Mesothelial cell of epicardium (in vitro differentiated cells): ENCODE results near the gene CD58. TPM values are rescaled to one million over a fixed set of nuclear protein-coding genes. Genes with fewer than 3 reads are reported as not detected.

ENCODE experiments used
- DNase-seq, 2 experiments: peaks; one replicate each; pipeline ENCODE4 v3.0.0; 2021; ENCODE audit warnings: low spot score in 2 of 2; ENCODE audit not compliant: unreplicated experiment in 2 of 2
- H3K27ac Mint-ChIP-seq: 2 replicates; pipeline ENCODE4 v1.8.0; 2021; ENCODE audit warnings: mixed read lengths
- H3K27me3 Mint-ChIP-seq: 2 replicates; pipeline ENCODE4 v1.8.0; 2021; ENCODE audit warnings: low read depth, mixed read lengths
- H3K36me3 Mint-ChIP-seq: 2 replicates; pipeline ENCODE4 v1.8.0; 2021; ENCODE audit warnings: mixed read lengths
- H3K4me1 Mint-ChIP-seq: 2 replicates; pipeline ENCODE4 v1.8.0; 2021; ENCODE audit warnings: mixed read lengths
- H3K4me3 Mint-ChIP-seq: 2 replicates; pipeline ENCODE4 v1.8.0; 2021; ENCODE audit warnings: mild to moderate bottlenecking, moderate library complexity, mixed read lengths
- H3K9me3 Mint-ChIP-seq: 2 replicates; pipeline ENCODE4 v1.8.0; 2021; ENCODE audit warnings: mixed read lengths
- total RNA-seq: library from RNA; stranded (reverse); gene quantifications from 3 replicates; pipeline ENCODE4 v1.2.1, GENCODE V29; 2021
- TF ChIP-seq, protein P1 (sequence below): fragments of 200-600 bp; sonication (generic); IDR thresholded peaks from one replicate; pipeline ENCODE4 v1.5.0; 2021; ENCODE audit warnings: antibody characterized with exemption; ENCODE audit not compliant: unreplicated experiment

CD58 gene
- total RNA-seq, 1 donor from 2014 or later: 6.6 TPM

DNA sequence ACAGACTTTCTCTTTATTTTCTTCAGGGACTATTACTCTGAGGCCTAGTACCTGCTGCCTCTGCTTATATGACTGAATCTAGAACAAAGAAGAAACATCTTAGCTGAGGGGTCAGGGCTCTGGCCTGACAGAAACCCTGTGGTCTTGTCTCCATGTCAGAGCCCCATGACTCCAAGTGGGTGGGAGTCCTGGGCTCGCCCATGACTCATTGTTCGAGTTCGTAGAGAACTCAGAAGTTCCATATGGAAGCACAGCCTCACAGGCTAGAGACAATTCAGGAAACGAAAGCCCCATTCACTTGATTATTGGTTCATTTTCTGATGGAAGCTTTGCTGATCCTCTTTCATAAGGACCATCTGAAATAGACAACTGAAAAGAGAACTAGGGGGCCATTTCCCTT lies 73.2 kb downstream of the CD58 start:
- TF ChIP-seq, protein P1, sequence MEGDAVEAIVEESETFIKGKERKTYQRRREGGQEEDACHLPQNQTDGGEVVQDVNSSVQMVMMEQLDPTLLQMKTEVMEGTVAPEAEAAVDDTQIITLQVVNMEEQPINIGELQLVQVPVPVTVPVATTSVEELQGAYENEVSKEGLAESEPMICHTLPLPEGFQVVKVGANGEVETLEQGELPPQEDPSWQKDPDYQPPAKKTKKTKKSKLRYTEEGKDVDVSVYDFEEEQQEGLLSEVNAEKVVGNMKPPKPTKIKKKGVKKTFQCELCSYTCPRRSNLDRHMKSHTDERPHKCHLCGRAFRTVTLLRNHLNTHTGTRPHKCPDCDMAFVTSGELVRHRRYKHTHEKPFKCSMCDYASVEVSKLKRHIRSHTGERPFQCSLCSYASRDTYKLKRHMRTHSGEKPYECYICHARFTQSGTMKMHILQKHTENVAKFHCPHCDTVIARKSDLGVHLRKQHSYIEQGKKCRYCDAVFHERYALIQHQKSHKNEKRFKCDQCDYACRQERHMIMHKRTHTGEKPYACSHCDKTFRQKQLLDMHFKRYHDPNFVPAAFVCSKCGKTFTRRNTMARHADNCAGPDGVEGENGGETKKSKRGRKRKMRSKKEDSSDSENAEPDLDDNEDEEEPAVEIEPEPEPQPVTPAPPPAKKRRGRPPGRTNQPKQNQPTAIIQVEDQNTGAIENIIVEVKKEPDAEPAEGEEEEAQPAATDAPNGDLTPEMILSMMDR: no peak
- Mint-ChIP-seq H3K36me3 (no peaks in the 10 kb centered on the region), H3K27ac (no peak overlapping the region), H3K9me3 (no peaks in the 10 kb centered on the region), H3K4me1 (peaks cover 25% of the 10 kb centered on the region), H3K27me3 (no peaks in the 10 kb centered on the region), H3K4me3 (no peak overlapping the region)
- no peak for DNase-seq

DNA sequence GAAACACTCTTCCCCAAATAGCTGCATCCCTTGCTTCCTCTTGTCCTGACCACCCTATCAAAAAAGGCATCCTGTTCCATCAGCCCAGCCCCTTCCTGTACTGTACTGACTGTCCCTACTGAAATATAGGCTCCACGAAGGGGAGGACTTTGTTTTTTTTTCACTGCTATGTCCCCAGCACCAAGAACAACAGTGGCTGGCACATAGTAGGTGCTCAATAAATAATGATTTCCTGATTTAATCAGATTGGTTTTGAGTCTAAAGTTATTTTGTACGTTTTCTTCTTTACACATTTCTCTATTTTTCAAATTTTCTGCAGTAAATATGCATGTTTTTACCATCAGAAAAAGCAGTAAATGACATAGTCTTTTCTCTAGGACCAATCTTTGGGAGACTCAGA lies 73.9 kb downstream of the CD58 start:
- Mint-ChIP-seq H3K9me3 (no peaks in the 10 kb centered on the region), H3K4me3 (no peak overlapping the region)
- TF ChIP-seq, protein P1: no peak

DNA sequence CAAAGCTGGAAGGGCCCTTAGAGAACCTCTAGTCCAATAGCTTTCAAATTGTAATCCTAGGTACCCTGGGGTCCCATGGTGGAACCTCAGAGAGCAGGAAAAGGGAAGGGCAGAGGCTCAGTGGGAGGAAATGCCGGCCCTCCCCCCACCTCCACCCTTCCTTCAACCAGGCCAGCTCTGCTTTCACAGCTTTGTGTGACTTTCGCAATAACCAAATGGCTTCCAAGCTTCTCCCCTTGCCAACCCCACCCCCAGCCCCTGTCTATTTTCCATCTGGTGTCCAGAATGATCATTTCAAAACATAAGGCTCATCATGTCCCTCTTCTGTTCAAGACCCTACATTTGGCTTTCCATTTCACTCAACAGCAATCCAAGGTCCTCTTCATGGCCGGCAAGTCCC lies 74.4 kb downstream of the CD58 start:
- TF ChIP-seq, protein P1: no peak
- Mint-ChIP-seq H3K27ac (no peak overlapping the region), H3K9me3 (no peaks in the 10 kb centered on the region), H3K36me3 (no peaks in the 10 kb centered on the region), H3K27me3 (no peaks in the 10 kb centered on the region), H3K4me3 (no peak overlapping the region), H3K4me1 (peaks cover 38% of the 10 kb centered on the region)
- no peak for DNase-seq

More for the DNA sequence above, 73.9 kb downstream of the CD58 start:
- Mint-ChIP-seq H3K27ac (no peak overlapping the region), H3K36me3 (no peaks in the 10 kb centered on the region), H3K4me1 (peaks cover 33% of the 10 kb centered on the region), H3K27me3 (no peaks in the 10 kb centered on the region)
- no peak for DNase-seq

DNA sequence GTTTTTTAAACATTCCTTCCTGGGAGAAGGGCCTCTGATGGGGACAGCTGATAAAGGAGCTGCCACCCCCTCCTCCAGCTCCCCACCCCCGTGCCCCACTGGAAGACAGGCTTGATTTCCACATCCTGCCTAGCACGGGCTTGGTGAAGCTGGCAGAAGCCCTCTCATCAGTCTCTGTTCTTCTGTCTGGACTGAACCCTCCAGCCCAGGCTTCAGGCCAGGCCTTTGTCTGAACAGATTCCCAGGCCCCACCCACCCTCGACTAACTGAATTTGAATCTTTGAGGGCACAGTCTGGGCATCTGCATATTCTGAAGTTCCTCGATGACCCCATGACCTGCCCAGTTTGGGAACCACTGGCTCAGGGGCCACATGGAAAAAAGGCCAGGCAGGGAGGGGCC lies 75.3 kb downstream of the CD58 start:
- Mint-ChIP-seq H3K4me3 (no peak overlapping the region), H3K9me3 (no peaks in the 10 kb centered on the region), H3K27ac (no peak overlapping the region), H3K4me1 (peaks cover 38% of the 10 kb centered on the region), H3K27me3 (no peaks in the 10 kb centered on the region), H3K36me3 (no peaks in the 10 kb centered on the region)
- no peak for DNase-seq
- TF ChIP-seq, protein P1: no peak

DNA sequence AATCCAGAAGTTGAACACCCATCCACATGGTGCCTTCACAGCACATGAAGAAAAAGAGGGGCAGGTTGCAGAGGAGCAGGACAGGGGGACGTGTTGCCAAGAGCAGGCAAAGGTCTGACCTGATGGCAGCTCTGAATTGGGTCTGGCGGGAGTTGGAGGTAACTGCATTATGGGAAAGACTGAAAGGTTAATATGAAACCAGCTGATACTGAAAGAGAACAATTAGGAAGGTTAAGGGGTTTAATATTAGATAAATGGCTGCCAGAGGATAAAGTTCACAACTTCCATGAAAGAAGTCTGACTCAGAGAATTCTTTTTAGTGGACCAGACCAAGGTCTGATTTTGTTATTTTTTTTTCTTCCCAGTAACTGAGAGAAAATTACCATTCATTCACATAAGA lies 76.1 kb downstream of the CD58 start:
- DNase-seq: no peak
- H3K9me3 Mint-ChIP-seq: no peaks in the 10 kb centered on the region
- peak overlapping the region; percentile 89 for H3K27ac Mint-ChIP-seq
- TF ChIP-seq, protein P1: no peak
- no peak overlapping the region for H3K4me3 Mint-ChIP-seq
- no peaks in the 10 kb centered on the region for H3K27me3 Mint-ChIP-seq
- H3K36me3 Mint-ChIP-seq: no peaks in the 10 kb centered on the region
- H3K4me1 Mint-ChIP-seq: peaks cover 40% of the 10 kb centered on the region

DNA sequence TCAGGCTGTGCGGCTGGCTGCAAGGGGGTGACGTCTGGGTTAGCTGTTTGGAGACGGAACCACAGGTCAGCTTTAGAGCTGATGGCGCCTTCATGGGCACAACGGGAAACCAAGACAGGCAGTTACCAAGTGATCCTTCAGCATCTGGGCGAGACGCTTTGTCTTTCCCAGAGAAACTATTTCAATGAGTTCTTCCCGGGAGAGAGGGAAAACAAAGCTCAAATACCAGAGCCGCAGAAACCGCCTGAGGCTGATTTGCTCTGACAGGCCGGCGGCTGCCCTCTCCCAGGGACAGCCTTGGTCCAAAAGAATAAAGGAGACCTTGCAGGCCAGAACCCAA lies 76.5 kb downstream of the CD58 start:
- peak overlapping the region; percentile 89 for H3K27ac Mint-ChIP-seq

More for the DNA sequence above, 76.5 kb downstream of the CD58 start:
- Mint-ChIP-seq H3K9me3 (no peaks in the 10 kb centered on the region), H3K4me3 (no peak overlapping the region), H3K27me3 (no peaks in the 10 kb centered on the region), H3K36me3 (no peaks in the 10 kb centered on the region), H3K4me1 (peaks cover 41% of the 10 kb centered on the region)
- TF ChIP-seq, protein P1: no peak
- peak in 1 of 2 experiments; percentile 56 for DNase-seq
